CD4-positive, alpha-beta memory T cell (primary cell): ENCODE data around the gene HOTAIR. TPM values are rescaled to one million over a fixed set of nuclear protein-coding genes. Genes with fewer than 3 reads are reported as not detected.

ENCODE experiments used
- CTCF ChIA-PET: fragments of 350-600 bp; sonication (Branson Sonifier 250); formaldehyde crosslinking; loops from one replicate; lab custom pipeline; 2021; ENCODE audit warnings: inconsistent platforms; ENCODE audit not compliant: partially characterized antibody; lab: Charles Lee
- POLR2A ChIA-PET: fragments of 350-600 bp; sonication (Branson Sonifier 250); formaldehyde crosslinking; loops from one replicate; lab custom pipeline; 2021; ENCODE audit not compliant: partially characterized antibody; lab: Charles Lee
- DNase-seq, 5 donors: peaks; one replicate each; pipeline versions ENCODE4 v3.0.0 to v3.0.0-alpha.2; 2020 to 2022; ENCODE audit warnings: mixed read lengths in 1 of 5
- H3K27ac ChIP-seq: one replicate; pipeline ENCODE4 v1.7.0; 2013; ENCODE audit warnings: low read depth, low read length
- H3K27me3 ChIP-seq: 2 replicates; pipeline ENCODE4 v1.7.0; 2013; ENCODE audit warnings: mild to moderate bottlenecking, low read length, moderate library complexity; ENCODE audit not compliant: insufficient read depth
- H3K36me3 ChIP-seq: 2 replicates; pipeline ENCODE4 v1.7.0; 2013; ENCODE audit warnings: mild to moderate bottlenecking, low read length, moderate library complexity; ENCODE audit not compliant: insufficient read depth
- H3K4me1 ChIP-seq: 2 replicates; pipeline ENCODE4 v1.7.0; 2013; ENCODE audit warnings: mild to moderate bottlenecking, low read length, moderate library complexity; ENCODE audit not compliant: insufficient read depth
- H3K4me3 ChIP-seq, 2 donors: one replicate each; pipeline ENCODE4 v1.7.0; 2013; ENCODE audit warnings: low read length in 2 of 2, mild to moderate bottlenecking in 1 of 2
- H3K9me3 ChIP-seq, 2 donors: one replicate each; pipeline ENCODE4 v1.7.0; 2013; ENCODE audit warnings: low read length in 2 of 2, control low read depth in 1 of 2; ENCODE audit not compliant: control insufficient read depth in 1 of 2
- H3K27ac Mint-ChIP-seq, 7 donors: one replicate each; pipeline ENCODE4 v1.8.0; 2020 to 2021; ENCODE audit warnings: mixed read lengths in 7 of 7, mild to moderate bottlenecking in 6 of 7, inconsistent platforms in 3 of 7, moderate library complexity in 3 of 7
- H3K27me3 Mint-ChIP-seq, 2 donors: one replicate each; pipeline ENCODE4 v1.8.0; 2020 to 2021; ENCODE audit warnings: mixed read lengths in 2 of 2
- H3K36me3 Mint-ChIP-seq, 2 donors: one replicate each; pipeline ENCODE4 v1.8.0; 2020 to 2021; ENCODE audit warnings: mixed read lengths in 2 of 2, inconsistent platforms in 1 of 2, mild to moderate bottlenecking in 1 of 2
- H3K4me1 Mint-ChIP-seq, 4 donors: one replicate each; pipeline ENCODE4 v1.8.0; 2020 to 2021; ENCODE audit warnings: mixed read lengths in 4 of 4, mild to moderate bottlenecking in 1 of 4
- H3K4me3 Mint-ChIP-seq, 8 donors: one replicate each; pipeline ENCODE4 v1.8.0; 2020 to 2021; ENCODE audit warnings: mixed read lengths in 8 of 8, mild to moderate bottlenecking in 7 of 8, moderate library complexity in 6 of 8, inconsistent platforms in 3 of 8
- H3K9me3 Mint-ChIP-seq, 8 donors: one replicate each; pipeline ENCODE4 v1.8.0; 2020 to 2021; ENCODE audit warnings: mixed read lengths in 8 of 8, mild to moderate bottlenecking in 5 of 8, inconsistent platforms in 3 of 8, moderate library complexity in 1 of 8
- intact Hi-C: fragments of 100-400 bp; cut with micrococcal nuclease; formaldehyde crosslinking; loops from one replicate; pipeline ENCODE4 v1.15.1; 2023
- polyA plus RNA-seq, 2 donors: library from polyadenylated mRNA; unstranded; fragments of 300-500 nt; fragmentation: Illumina TruSeq; gene quantifications; one replicate each; pipeline ENCODE4 v1.2.3, GENCODE V29; 2021
- total RNA-seq, 2 experiments: library from RNA; stranded (reverse); gene quantifications; one replicate each; pipeline ENCODE4 v1.2.3, GENCODE V29; 2021

HOTAIR gene
- total and polyA plus RNA-seq, 4 experiments from 2014 or later = not detected

GRCh38 chr12:53971686-53972085 is 3.1 kb downstream of the HOTAIR start:
- ChIA-PET CTCF (no interaction called here), POLR2A (no interaction called here)
- H3K36me3 Mint-ChIP-seq = peaks cover 5 to 10% of the 10 kb centered on the region in 2 donors
- no peak overlapping the region for H3K4me3 ChIP-seq
- no peak for DNase-seq
- H3K9me3 ChIP-seq = no peaks in the 10 kb centered on the region
- H3K36me3 ChIP-seq = no peaks in the 10 kb centered on the region
- H3K4me3 Mint-ChIP-seq = peak overlapping the region in 1 of 8 donors; percentile 27
- H3K4me1 ChIP-seq = peaks cover 28% of the 10 kb centered on the region
- no peak overlapping the region for H3K27ac ChIP-seq
- peaks cover 6 to 30% (median 17%) of the 10 kb centered on the region in 4 donors for H3K4me1 Mint-ChIP-seq
- H3K27me3 ChIP-seq = peaks cover 93% of the 10 kb centered on the region
- H3K27ac Mint-ChIP-seq = peak overlapping the region in 1 of 7 donors; percentile 84
- intact Hi-C loops = no loop called here
- peaks cover 0 to 21% (median 8%) of the 10 kb centered on the region in 8 donors for H3K9me3 Mint-ChIP-seq
- H3K27me3 Mint-ChIP-seq = peaks cover 74 to 82% of the 10 kb centered on the region in 2 donors

GRCh38 chr12:53971129-53971528 is 3.6 kb downstream of the HOTAIR start:
- H3K4me1 Mint-ChIP-seq = peaks cover 10 to 36% (median 23%) of the 10 kb centered on the region in 4 donors
- no peak for DNase-seq
- POLR2A ChIA-PET = no interaction called here
- peak overlapping the region in 1 of 7 donors; percentile 84 for H3K27ac Mint-ChIP-seq
- H3K9me3 Mint-ChIP-seq = peaks cover 0 to 21% (median 8%) of the 10 kb centered on the region in 8 donors
- peaks cover 5 to 10% of the 10 kb centered on the region in 2 donors for H3K36me3 Mint-ChIP-seq
- Histone ChIP-seq H3K27me3 (peaks cover 93% of the 10 kb centered on the region), H3K4me3 (no peak overlapping the region), H3K27ac (no peak overlapping the region), H3K9me3 (no peaks in the 10 kb centered on the region), H3K36me3 (no peaks in the 10 kb centered on the region), H3K4me1 (peaks cover 34% of the 10 kb centered on the region)
- intact Hi-C loops = no loop called here
- H3K27me3 Mint-ChIP-seq = peaks cover 76 to 83% of the 10 kb centered on the region in 2 donors
- no peak overlapping the region for H3K4me3 Mint-ChIP-seq
- CTCF ChIA-PET = no interaction called here

GRCh38 chr12:53970451-53970850 is 4.3 kb downstream of the HOTAIR start:
- Histone ChIP-seq H3K27ac (no peak overlapping the region), H3K9me3 (no peaks in the 10 kb centered on the region), H3K4me3 (no peak overlapping the region), H3K27me3 (peaks cover 93% of the 10 kb centered on the region), H3K4me1 (peaks cover 37% of the 10 kb centered on the region), H3K36me3 (no peaks in the 10 kb centered on the region)
- peaks cover 4 to 10% of the 10 kb centered on the region in 2 donors for H3K36me3 Mint-ChIP-seq
- CTCF ChIA-PET = no interaction called here
- H3K4me1 Mint-ChIP-seq = peaks cover 13 to 37% (median 24%) of the 10 kb centered on the region in 4 donors
- peaks cover 77 to 84% of the 10 kb centered on the region in 2 donors for H3K27me3 Mint-ChIP-seq
- peak overlapping the region in 1 of 7 donors; percentile 50 for H3K27ac Mint-ChIP-seq
- H3K4me3 Mint-ChIP-seq = no peak overlapping the region
- POLR2A ChIA-PET = no interaction called here
- H3K9me3 Mint-ChIP-seq = peaks cover 0 to 17% (median 8%) of the 10 kb centered on the region in 8 donors
- DNase-seq = no peak
- intact Hi-C loops = no loop called here

GRCh38 chr12:53969588-53970259 is 5.0 kb downstream of the HOTAIR start:
- H3K4me3 Mint-ChIP-seq = no peak overlapping the region

GRCh38 chr12:53968214-53969127 is 6.3 kb downstream of the HOTAIR start:
- intact Hi-C loops = no loop called here
- Mint-ChIP-seq H3K27me3 (peaks cover 86 to 94% of the 10 kb centered on the region in 2 donors), H3K27ac (peak overlapping the region in 1 of 7 donors; percentile 20), H3K4me1 (peaks cover 18 to 48% (median 32%) of the 10 kb centered on the region in 4 donors), H3K4me3 (no peak overlapping the region), H3K36me3 (peaks cover 4 to 10% of the 10 kb centered on the region in 2 donors), H3K9me3 (peaks cover 0 to 18% (median 10%) of the 10 kb centered on the region in 8 donors)
- peaks cover 37% of the 10 kb centered on the region for H3K4me1 ChIP-seq
- no peaks in the 10 kb centered on the region for H3K9me3 ChIP-seq
- H3K36me3 ChIP-seq = no peaks in the 10 kb centered on the region
- no peak overlapping the region for H3K4me3 ChIP-seq
- ChIA-PET CTCF (interaction anchor here (0.5 kb wide), 1 partner anchor 232 kb away, joined by 3 read pairs; no protein-coding TSS in a partner anchor), POLR2A (interaction anchor here (1.6 kb wide), 1 partner anchor 12 kb away, joined by 3 read pairs; no protein-coding TSS in a partner anchor)
- DNase-seq = no peak
- H3K27ac ChIP-seq = no peak overlapping the region
- H3K27me3 ChIP-seq = peaks cover 95% of the 10 kb centered on the region

More at GRCh38 chr12:53969588-53970259, 5.0 kb downstream of the HOTAIR start:
- peaks cover 4 to 10% of the 10 kb centered on the region in 2 donors for H3K36me3 Mint-ChIP-seq
- POLR2A ChIA-PET = interaction anchor here (1.6 kb wide), 1 partner anchor 11 kb away, joined by 3 read pairs; no protein-coding TSS in a partner anchor
- Histone ChIP-seq H3K36me3 (no peaks in the 10 kb centered on the region), H3K27me3 (peaks cover 95% of the 10 kb centered on the region), H3K4me3 (no peak overlapping the region), H3K27ac (no peak overlapping the region), H3K4me1 (peaks cover 37% of the 10 kb centered on the region), H3K9me3 (no peaks in the 10 kb centered on the region)
- H3K27ac Mint-ChIP-seq = peak overlapping the region in 1 of 7 donors; percentile 50
- H3K27me3 Mint-ChIP-seq = peaks cover 78 to 87% of the 10 kb centered on the region in 2 donors
- peaks cover 13 to 39% (median 23%) of the 10 kb centered on the region in 4 donors for H3K4me1 Mint-ChIP-seq
- intact Hi-C loops = no loop called here
- peaks cover 0 to 19% (median 8%) of the 10 kb centered on the region in 8 donors for H3K9me3 Mint-ChIP-seq
- no peak for DNase-seq
- CTCF ChIA-PET = no interaction called here

GRCh38 chr12:53967421-53967925 is 7.3 kb downstream of the HOTAIR start:
- Mint-ChIP-seq H3K27me3 (peaks cover 82 to 95% of the 10 kb centered on the region in 2 donors), H3K36me3 (peaks cover 0 to 4% of the 10 kb centered on the region in 2 donors), H3K27ac (peak overlapping the region in 1 of 7 donors; percentile 55), H3K9me3 (peaks cover 0 to 10% (median 5%) of the 10 kb centered on the region in 8 donors), H3K4me3 (peak overlapping the region in 1 of 8 donors; percentile 30), H3K4me1 (peaks cover 18 to 46% (median 27%) of the 10 kb centered on the region in 4 donors)
- Histone ChIP-seq H3K4me3 (no peak overlapping the region), H3K4me1 (peaks cover 42% of the 10 kb centered on the region), H3K27ac (no peak overlapping the region), H3K36me3 (no peaks in the 10 kb centered on the region), H3K27me3 (peaks cover 98% of the 10 kb centered on the region), H3K9me3 (no peaks in the 10 kb centered on the region)
- CTCF ChIA-PET = no interaction called here
- POLR2A ChIA-PET = no interaction called here
- no peak for DNase-seq
- intact Hi-C loops = no loop called here
